NCI-H748 (cell line): ENCODE measurements around the gene KCNAB1.
"Not testable (repeated sequence)": the region's sequence is repeated elsewhere in the genome, so short reads cannot be mapped to it uniquely, and the experiment has no call there.

Experiments
- DNase-seq: peaks from one replicate; lab custom pipeline; 2025; ENCODE audit not compliant: unreplicated experiment; lab: John Stamatoyannopoulos, UW

KCNAB1 gene

DNA sequence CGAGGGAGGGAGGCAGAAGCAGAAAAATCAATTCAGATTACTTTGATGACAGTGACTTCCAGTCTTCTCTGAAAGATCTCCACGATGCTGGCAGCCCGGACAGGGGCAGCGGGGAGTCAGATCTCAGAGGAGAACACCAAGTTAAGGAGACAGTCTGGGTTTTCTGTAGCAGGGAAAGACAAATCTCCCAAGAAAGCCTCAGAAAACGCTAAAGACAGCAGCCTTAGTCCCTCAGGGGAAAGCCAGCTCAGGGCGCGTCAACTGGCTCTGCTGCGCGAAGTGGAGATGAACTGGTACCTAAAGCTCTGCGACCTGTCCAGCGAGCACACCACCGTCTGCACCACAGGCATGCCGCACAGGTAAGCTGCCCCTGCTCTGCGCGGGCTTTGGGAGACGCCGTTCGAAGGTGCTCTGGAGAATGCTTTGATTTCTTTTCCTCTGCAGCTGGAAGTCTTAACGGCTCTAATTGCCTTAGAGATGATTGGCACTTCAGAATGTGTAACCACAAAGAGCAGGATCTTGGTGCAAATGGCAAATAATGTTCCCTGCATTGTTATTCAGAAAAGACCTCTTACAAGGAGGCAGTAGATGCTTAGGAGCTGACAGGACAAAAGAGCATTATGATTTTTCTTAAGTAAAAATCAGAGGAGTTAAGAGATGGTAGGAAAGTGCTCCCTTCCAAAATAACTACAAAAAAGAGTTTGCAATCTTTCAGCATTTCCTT, at the start of gene KCNAB1:
TSS of gene KCNAB1 (plus strand) at position 51 of the 724 bp plus-strand sequence.
- no peak for DNase-seq

DNA sequence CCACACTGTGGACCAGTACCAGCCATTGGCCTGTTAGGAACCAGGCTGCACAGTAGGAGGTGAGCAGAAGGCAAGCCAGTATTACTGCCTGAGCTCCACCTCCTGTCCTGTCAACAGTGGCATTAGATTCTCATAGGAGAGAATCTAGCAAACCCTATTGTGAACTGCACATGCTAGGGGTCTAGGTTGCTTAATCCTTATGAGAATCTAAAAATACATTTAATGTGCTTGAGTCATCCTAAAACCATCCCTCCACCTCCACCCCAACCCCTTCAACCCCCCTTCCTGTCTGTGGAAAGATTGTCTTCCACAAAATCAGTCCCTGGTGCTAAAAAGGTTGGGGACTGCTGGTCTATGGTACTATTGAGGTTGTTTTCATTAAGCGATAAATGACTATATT, 49.3 kb upstream of the KCNAB1 start:
- no peak for DNase-seq

DNA sequence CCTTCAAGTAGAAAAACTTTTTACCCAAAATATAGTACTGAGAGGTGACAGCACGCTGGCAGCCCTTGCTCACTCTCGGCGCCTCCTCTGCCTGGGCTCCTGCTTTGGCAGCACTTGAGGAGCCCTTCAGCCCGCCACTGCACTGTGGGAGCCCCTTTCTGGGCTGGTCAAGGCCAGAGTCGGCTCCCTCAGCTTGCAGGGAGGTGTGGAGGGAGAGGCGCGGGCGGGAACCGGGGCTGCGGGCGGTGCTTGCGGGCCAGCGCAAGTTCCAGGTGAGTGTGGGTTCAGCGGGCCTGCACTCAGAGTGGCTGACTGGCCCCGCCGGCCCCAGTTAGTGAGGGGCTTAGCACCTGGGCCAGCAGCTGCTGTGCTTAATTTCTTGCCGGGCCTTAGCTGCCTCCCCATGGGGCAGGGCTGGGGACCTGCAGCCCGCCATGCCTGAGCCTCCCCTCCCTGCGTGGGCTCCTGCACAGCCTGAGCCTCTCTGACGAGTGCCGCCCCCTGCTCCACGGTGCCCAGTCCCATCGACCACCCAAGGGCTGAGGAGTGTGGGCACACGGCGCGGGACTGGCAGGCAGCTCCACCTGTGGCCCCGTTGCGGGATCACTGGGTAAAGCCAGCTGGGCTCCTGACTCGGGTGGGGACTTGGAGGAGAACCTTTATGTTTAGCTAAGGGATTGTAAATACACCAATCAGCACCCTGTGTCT, 47.3 kb upstream of the KCNAB1 start:
- DNase-seq = not testable (repeated sequence)

DNA sequence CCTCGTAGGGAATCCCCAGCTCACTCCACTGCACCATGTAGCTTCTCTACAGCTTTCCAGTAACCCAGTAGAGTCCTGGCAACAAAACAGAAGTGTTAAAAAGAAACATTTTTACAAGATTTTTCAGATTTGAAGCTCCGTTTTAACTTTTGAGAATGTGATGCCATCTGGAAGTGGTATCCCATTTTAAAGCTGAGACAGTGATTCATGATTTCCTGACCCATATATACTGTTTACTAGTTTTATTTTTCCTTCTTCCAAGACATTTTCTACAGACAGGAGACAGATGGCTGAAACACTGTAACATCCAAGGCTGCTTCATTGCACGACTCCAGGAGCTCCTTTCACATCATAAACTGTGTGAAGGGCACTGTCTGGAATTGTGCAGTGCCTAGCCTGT, 30.3 kb upstream of the KCNAB1 start:
- DNase-seq = no peak

DNA sequence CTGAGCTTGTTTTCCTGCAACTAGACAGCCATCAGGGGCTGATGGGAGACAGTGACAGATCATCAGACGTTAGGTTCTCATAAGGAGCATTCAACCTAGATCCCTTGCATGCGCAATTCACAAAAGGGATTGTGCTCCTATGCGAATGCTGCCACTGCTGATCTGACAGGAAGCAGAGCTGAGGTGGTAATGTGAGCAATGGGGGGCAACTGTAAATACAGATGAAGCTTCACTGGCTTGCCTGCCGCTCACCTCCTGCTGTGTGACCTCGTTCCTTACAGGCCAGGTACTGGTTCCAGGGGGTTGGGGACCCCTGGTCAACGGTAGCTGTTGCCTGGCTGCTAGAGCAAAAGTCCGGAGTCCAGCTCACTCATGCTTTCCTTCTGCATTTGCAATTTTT, 26.4 kb upstream of the KCNAB1 start:
- no peak for DNase-seq

DNA sequence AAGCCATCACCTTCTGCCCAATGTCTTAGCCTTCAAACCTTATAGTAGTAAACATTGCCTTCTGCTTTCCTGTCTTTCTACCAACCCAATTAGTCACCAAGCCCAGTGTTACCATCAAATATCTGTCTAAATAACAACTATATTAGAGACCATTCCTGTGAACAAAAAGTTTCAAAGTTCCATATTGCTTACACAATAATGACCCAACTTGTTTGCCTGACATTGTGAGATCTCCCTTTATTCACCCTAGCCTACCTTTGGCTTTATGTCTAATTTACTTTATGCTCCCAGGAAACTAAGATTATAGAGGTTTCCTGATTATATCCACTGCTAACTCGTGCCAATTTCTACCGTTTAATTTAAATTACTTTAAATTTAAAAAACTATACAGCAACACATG, 26.0 kb upstream of the KCNAB1 start:
- no peak for DNase-seq

DNA sequence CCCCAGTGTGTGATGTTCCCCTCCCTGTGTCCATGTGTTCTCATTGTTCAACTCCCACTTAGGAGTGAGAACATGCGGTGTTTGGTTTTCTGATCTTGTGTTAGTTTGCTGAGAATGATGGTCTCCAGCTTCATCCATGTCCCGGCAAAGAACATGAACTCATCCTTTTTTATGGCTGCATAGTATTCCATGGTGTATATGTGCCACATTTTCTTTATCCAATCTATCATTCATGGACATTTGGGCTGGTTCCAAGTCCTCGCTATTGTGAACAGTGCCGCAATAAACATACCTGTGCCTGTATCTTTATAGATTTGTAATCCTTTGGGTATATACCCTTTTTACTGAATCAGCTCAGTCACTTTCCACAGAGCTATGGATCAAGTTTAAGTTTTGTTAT, 24.7 kb upstream of the KCNAB1 start:
- DNase-seq = not testable (repeated sequence)

DNA sequence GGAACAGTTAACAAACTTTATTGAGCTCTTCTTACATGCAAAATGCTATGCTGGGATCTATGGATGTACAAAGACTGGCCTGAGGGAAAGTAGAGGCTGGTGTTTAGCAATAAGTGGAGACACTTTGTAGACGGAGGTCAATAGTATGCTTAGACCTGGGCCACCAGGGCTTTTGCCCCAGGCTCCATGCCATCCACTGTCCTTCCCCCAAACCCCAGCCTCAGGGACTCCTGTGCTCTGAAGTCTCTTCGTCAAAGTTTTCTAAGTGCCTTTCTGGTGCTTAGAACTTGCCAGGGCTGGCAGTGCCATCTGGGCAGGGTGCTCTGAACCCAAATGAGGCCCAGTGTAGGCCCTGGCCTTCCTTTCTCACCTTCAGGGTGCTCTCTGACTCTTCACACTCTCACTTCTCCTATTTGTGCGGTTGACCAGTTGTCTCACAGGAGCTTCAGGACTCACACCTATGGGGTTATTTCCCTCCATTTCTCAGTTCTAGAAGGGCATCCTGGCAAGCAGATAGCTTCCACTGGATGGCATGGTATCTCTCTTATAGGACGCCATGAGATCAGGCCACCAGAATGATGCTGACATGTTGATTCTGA, 21.8 kb upstream of the KCNAB1 start:
- no peak for DNase-seq

DNA sequence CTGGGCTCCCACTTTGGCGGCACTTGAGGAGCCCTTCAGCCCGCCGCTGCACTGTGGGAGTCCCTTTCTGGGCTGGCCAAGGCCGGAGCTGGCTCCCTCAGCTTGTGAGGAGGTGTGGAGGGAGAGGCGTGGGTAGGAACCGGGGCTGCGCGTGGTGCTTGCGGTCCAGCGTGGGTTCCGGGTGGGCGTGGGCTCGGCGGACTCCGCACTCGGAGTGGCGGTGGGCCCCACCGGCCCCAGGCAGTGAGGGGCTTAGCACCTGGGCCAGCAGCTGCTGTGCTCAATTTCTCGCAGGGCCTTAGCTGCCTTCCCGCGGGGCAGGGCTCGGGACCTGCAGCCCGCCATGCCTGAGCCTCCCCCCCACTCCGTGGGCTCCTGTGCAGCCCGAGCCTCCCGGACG, 21.0 kb upstream of the KCNAB1 start:
- not testable (repeated sequence) for DNase-seq

DNA sequence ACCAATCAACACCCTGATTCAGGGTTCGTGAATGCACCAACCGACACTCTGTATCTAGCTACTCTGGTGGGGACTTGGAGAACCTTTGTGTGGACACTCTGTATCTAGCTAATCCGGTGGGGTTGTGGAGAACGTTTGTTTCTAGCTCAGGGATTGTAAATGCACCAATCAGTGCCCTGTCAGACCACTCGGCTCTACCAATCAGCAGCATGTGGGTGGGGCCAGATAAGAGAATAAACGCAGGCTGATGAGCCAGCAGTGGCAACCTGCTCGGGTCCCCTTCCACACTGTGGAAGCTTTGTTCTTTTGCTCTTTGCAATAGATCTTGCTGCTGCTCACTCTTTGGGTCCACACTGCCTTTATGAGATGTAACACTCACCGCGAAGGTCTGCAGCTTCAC, 20.4 kb upstream of the KCNAB1 start:
- DNase-seq = not testable (repeated sequence)

DNA sequence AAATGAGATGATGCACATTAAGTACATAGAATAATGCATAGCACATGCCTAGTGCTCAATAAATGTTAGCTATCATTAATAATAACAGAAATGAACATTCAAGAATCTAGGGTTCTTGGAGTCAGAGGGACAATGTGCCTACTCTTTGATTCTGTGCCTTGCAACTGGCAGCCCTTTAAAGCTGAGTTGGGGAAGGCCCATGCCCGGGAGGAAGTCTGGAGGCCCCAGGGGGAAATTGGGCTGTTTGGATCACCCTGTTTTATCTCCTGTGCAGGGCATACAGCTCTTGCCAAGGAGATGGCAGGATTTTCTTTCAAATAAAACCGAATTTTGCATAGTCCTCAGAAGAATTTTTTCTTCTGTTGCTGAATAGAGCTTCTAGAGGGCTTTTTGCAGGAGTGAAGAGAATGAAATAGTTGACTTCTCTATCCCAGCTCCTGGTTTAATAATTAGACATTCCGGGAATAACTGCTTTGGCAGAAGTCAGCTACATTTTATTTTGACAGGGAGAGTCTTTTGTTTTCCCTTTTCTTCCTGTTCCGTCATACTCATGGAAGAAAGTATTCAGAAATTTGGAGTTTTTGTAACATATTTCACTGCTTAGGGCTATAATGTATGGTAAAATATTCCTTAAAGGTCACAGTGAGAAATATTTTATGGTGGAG, 18.0 kb upstream of the KCNAB1 start:
- DNase-seq = no peak

DNA sequence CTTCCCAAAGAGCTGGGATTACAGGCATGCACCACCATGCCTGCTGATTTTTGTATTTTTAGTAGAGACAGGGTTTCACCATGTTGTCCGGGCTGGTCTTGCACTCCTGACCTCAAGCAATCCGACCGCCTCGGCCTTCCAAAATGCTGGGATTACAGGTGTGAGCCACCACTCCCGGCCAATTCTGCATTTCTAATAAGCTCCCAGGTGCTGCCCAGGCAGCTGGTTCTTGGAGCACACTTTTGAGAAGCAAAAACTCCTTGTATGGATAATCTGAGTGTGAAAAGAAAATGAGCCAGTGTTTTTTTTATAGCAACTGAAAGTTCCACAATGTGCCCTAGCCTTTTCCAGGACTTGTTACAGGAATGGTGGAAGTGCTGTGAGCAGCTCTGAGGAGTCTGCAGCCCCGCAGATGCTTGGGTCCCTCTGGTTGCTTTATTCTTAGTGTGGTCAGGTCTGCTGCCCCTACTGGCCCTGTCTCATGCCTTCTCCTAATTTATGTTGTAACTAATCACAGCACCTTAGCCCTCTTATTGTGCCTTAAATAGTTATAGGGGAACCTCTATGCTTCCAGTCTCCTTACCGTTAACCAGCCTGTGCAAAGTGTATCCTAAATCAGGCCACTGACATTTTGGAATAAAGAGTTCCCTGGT, 13.5 kb upstream of the KCNAB1 start:
- no peak for DNase-seq

DNA sequence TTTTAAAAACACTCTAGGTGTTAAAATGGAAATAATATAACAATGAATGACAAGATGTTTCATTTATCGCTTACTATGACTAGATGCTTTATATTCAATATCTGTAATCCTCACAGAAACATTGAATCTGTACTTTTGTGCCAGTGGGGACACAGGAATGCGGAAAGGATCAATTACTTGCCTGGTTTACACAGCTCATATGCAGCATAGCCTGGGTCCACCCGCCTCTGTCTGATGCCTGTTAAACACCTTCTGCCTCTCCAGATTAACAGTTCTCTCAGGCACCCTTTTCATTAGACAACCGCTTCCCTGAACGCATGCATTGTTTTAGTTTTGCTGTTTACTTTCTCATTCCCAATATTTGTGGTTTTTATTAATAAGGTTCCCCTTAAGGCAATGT, 12.9 kb upstream of the KCNAB1 start:
- DNase-seq = no peak

DNA sequence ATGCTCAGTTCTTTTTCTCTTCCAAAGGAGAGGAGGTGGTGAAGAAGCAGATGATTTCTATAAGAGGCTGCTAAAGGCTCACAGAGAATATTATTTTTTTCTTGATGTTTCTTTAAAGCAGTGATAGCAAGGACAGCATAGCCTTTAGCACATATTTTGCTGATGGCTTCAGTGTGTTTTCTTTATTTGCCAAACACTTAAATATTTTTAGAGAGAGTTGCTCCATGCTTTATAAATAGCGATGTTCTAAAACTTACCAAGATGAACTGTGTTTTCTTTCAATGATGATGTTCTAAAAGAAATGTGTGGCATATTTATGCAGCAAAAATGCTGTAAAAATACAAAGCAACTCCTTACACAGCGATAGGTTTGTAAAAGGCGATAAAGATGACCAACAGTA, 11.8 kb upstream of the KCNAB1 start:
- DNase-seq = no peak

DNA sequence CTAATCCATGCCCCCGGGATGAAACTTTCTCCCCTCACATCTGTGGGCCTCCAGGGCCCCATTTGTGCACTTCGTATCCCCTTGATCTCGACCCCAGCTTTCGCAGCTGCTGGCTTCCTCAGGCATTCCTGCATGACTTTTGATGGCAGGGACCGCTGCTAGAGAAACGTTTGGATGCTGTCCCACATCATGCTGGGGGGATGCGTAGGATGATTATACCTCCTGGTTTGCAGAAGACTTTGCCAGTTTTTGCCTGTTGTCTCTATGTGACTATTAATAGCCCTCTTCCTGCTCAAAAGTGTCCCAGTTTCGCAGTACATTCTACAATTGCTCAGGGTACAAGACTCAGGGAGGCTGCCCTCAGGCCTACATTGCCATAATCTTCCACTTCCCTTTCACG, 10.4 kb upstream of the KCNAB1 start:
- no peak for DNase-seq

DNA sequence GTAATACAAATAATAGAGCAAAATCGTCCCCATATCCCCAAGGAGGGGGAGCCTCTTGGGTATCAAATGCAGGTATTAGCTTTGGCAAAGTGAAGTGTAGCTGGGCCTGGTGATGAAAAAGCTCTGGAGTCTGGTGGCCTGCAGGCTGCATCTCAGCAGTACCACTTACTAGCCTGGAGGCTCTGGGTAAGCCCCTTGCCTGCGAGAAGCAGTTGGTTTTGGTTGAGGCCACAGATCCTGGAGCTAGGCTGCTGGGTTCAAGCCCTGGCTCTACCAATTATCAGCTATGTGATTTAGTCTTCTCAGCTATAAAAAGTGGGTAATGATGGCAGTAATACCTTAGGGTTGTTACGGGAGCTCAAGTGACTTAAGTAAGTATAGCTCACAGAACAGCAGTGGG, 6.1 kb downstream of the KCNAB1 start:
- no peak for DNase-seq

DNA sequence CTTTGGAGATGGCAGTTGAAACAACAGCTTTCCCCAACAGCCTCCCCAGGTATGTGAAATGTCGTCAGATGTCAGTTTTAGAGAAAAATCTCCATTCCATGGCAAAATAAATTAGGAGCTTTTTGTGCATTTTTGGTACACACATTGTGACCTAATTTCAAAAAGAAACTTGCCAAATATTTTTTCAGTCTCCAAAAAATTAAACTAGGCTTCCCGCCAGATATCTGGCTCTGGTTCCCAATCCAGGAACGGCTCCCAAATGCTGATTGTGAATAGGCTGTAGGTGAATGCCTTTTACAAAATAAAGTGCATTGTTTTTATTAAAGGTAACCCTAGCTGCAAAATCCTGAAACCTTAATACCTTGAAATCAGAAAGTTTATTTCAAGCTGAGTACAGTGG, 10.9 kb downstream of the KCNAB1 start:
- no peak for DNase-seq

DNA sequence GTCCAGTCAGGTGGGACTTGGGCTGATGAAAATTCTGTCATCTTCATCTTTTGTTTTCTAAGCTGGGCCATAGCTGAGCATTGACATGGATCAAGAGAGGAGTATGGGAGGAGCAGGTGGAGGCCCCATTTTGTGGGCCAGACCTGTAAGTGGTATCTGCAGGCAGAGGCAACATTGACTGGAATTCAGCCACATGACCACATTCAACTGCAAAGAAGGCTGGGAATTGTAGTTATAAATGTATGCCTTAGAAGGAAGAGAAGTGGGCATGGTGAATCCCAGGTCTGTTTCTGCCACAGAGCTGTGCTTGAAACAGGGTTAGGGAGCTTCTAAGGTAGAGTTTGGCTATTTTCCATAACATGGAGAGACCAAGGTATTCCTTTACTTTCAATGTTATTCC, 11.4 kb downstream of the KCNAB1 start:
- no peak for DNase-seq

DNA sequence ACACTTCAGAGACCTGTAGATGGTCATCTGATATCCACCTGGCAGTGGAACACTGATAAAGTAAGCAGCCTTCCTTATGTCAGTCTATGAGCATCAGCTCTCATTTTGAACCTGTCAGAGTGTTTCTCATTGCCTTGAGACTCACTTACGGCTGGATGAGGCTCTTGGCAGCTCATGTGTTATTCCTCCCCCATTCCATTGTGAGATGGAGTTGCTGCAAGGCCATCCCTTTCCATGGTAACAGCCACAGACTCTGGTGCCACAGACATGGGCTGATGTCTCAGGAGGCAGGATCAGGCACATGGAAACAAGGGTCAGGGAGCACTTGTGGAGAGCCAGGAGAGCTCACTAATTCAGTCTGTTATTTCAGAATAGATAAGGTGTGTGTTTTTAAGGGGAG, 11.9 kb downstream of the KCNAB1 start:
- DNase-seq = no peak

DNA sequence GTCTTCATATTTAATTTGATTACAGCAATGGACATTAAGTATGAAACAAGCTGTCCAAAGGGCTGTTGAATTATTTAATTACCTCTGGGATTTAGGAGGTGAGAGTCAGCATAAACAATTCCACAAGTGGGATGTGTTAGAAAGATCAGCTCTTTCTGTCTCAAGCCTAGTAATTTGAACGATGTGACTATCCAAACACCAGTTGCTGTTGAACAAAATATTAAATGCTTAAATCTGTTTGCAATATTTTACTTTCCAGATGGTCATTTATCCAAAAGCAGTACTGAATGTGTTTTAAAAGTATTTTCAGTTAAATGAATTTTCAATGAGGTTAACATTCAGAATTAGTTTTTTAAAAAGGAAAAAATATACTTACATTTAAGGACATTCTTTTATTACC, 12.7 kb downstream of the KCNAB1 start:
- no peak for DNase-seq

DNA sequence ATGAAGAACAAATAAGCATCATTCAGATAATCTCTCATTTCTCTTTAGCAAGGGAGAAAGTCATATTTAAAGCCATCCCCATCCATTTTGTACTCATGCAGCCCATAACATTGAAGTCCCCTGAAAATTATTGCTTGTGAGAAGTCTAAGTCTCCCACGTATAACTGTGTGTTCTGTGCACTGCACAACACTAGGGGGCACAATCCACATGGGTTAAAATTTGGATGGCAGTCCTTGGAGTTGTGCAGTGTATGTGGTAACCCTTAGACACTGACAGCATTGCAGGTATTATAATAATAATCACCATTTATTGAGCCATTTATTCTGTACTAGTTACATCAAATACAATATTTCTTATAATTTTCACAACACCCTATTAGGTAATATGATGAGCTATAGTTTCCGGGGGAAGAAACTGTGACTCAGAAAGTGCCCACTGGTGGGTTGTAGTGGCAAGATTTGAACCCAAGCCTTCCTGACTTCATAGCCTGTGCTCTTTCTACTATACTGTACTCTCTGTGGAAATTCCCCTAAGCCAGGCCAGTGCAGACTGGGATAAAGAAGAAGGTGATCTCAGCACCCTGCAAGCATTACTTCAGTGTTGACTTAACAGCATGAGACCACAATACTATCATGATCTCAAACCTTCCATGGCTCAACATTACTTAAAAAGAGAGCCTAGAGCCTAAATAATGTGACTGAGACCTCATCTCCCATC, 15.7 kb downstream of the KCNAB1 start:
- no peak for DNase-seq
